Endothelial cell of umbilical vein (primary cell): ENCODE measurements around the gene FUT8. TPM values are rescaled to one million over a fixed set of nuclear protein-coding genes. Genes with fewer than 3 reads are reported as not detected.

ENCODE experiments used
- BruUV-seq: library from RNA; stranded (reverse); fragments of 400-500 nt; replicated peaks from 2 replicates; lab custom pipeline; 2021; lab: Mats Ljungman, UMichigan
- CTCF ChIA-PET: fragments of 300-600, 350-600 bp; sonication (Branson Sonifier 250); formaldehyde crosslinking; loops from one replicate; lab custom pipeline; 2021; ENCODE audit warnings: antibody characterized with exemption, inconsistent platforms; lab: Charles Lee
- POLR2A ChIA-PET: fragments of 300-600, 350-600 bp; sonication (Branson Sonifier 250); formaldehyde crosslinking; loops from one replicate; lab custom pipeline; 2021; ENCODE audit warnings: antibody characterized with exemption, inconsistent platforms; lab: Charles Lee
- DNase-seq: peaks from one replicate; pipeline ENCODE4 v3.0.0-alpha.2; 2011; ENCODE audit warnings: low read depth, low spot score
- FAIRE-seq: peaks from 2 replicates; lab custom pipeline; 2011; peaks lifted over from hg19 to GRCh38; lab: Jason Lieb, UNC
- H2AFZ ChIP-seq: 2 replicates; pipeline ENCODE4 v1.6.0; 2012; ENCODE audit warnings: low read depth, low read length, control low read depth, inconsistent platforms
- H3K27ac ChIP-seq: 2 replicates; pipeline ENCODE4 v1.5.1; 2011; ENCODE audit warnings: low read depth, mild to moderate bottlenecking, control low read depth, low read length, moderate library complexity; ENCODE audit not compliant: insufficient read depth
- H3K27me3 ChIP-seq, 2 experiments: 2 replicates each; pipeline versions ENCODE4 v1.6.0 to v1.6.1; 2011; ENCODE audit warnings: low read length in 2 of 2, mixed read lengths in 1 of 2; ENCODE audit not compliant: control insufficient read depth in 2 of 2, insufficient read depth in 2 of 2
- H3K36me3 ChIP-seq, 2 experiments: 2 replicates in 1 of 2; 3 replicates in 1 of 2; pipeline ENCODE4 v1.5.1; 2011; ENCODE audit warnings: low read length in 2 of 2, mild to moderate bottlenecking in 1 of 2, moderate library complexity in 1 of 2; ENCODE audit not compliant: control insufficient read depth in 2 of 2, insufficient read depth in 2 of 2; ENCODE audit errors: extremely low read depth in 1 of 2
- H3K4me1 ChIP-seq: 3 replicates; pipeline ENCODE4 v1.5.1; 2011; ENCODE audit warnings: mild to moderate bottlenecking, low read length; ENCODE audit not compliant: control insufficient read depth, insufficient read depth; ENCODE audit errors: extremely low read depth
- H3K4me2 ChIP-seq: 2 replicates; pipeline ENCODE4 v1.6.1; 2011; ENCODE audit warnings: low read length, control low read depth, mixed read lengths; ENCODE audit not compliant: insufficient read depth
- H3K4me3 ChIP-seq, 3 experiments: fragments of 200-600 bp in 1 of 3; sonication (generic), shearing (Covaris generic) in 1 of 3; replicated peaks in 1 of 3; 2 replicates each; pipeline ENCODE4 v1.5.1; 2011 to 2016; ENCODE audit warnings: control low read depth in 3 of 3, low read length in 3 of 3, mild to moderate bottlenecking in 2 of 3, inconsistent platforms in 1 of 3, low read depth in 1 of 3, moderate library complexity in 1 of 3; ENCODE audit not compliant: insufficient read depth in 1 of 3
- H3K79me2 ChIP-seq: 2 replicates; pipeline ENCODE4 v1.6.0; 2012; ENCODE audit warnings: low read length, inconsistent platforms; ENCODE audit not compliant: control insufficient read depth, insufficient read depth
- H3K9ac ChIP-seq: replicated peaks from 2 replicates; pipeline ENCODE3; 2011; ENCODE audit warnings: low read length, control low read depth; ENCODE audit not compliant: insufficient read depth; ENCODE audit errors: extremely low read depth
- H3K9me1 ChIP-seq: replicated peaks from 3 replicates; pipeline ENCODE4 v1.6.0; 2011; ENCODE audit warnings: mild to moderate bottlenecking, low read length; ENCODE audit not compliant: control insufficient read depth, insufficient read depth; ENCODE audit errors: extremely low read depth
- H3K9me3 ChIP-seq: replicated peaks from 2 replicates; pipeline ENCODE4 v1.5.1; 2012; ENCODE audit warnings: low read length, inconsistent platforms; ENCODE audit not compliant: control insufficient read depth, insufficient read depth
- H4K20me1 ChIP-seq: replicated peaks from 2 replicates; pipeline ENCODE3; 2011; ENCODE audit warnings: mild to moderate bottlenecking, low read length; ENCODE audit not compliant: control insufficient read depth, insufficient read depth; ENCODE audit errors: extremely low read depth
- CTCF ChIP-seq, 2 donors: IDR thresholded peaks; 1 replicate in 1 of 2; 2 replicates in 1 of 2; pipeline ENCODE4 v1.5.1; 2011; ENCODE audit warnings: low read length in 2 of 2, mild to moderate bottlenecking in 2 of 2, moderate library complexity in 2 of 2, control low read depth in 1 of 2, inconsistent platforms in 1 of 2, low read depth in 1 of 2; ENCODE audit not compliant: insufficient read depth in 1 of 2; ENCODE audit errors: extremely low read depth in 1 of 2
- EZH2 ChIP-seq: IDR thresholded peaks from 2 replicates; pipeline ENCODE4 v1.6.1; 2012; ENCODE audit warnings: borderline replicate concordance, low read depth, mild to moderate bottlenecking, moderate library complexity, low read length, inconsistent platforms; ENCODE audit not compliant: severe bottlenecking
- FOS ChIP-seq: IDR thresholded peaks from 2 replicates; pipeline ENCODE4 v1.6.1; 2011; ENCODE audit warnings: mild to moderate bottlenecking, low read length, moderate library complexity, borderline replicate concordance; ENCODE audit not compliant: insufficient read depth
- GATA2 ChIP-seq: IDR thresholded peaks from 2 replicates; pipeline ENCODE4 v1.7.0; 2011; ENCODE audit warnings: low read depth, mild to moderate bottlenecking, moderate library complexity, mixed read lengths, low read length; ENCODE audit not compliant: insufficient read length, insufficient read depth
- JUN ChIP-seq: IDR thresholded peaks from 2 replicates; pipeline ENCODE4 v1.6.1; 2011; ENCODE audit warnings: borderline replicate concordance, low read depth; ENCODE audit not compliant: insufficient read length, insufficient read depth
- MAX ChIP-seq: IDR thresholded peaks from 2 replicates; pipeline ENCODE4 v1.6.1; 2011; ENCODE audit not compliant: insufficient read depth, insufficient read length
- MYC ChIP-seq: IDR thresholded peaks from one replicate; pipeline ENCODE4 v1.6.1; 2011; ENCODE audit warnings: mild to moderate bottlenecking, low read depth, low read length
- POLR2A ChIP-seq: IDR thresholded peaks from 2 replicates; pipeline ENCODE4 v1.6.1; 2012; ENCODE audit warnings: low read depth, mild to moderate bottlenecking, control low read depth, low read length
- POLR2AphosphoS5 ChIP-seq: IDR thresholded peaks from 2 replicates; pipeline ENCODE4 v1.6.1; 2012; ENCODE audit warnings: low read depth, mild to moderate bottlenecking, control low read depth, low read length, moderate library complexity; ENCODE audit not compliant: insufficient read depth
- dilution Hi-C: fragments of 300-500 bp; cut with MboI; formaldehyde crosslinking; loops from one replicate; pipeline ENCODE4 v1.15.0; 2019; ENCODE audit warnings: low sequenced_read_pairs; ENCODE audit not compliant: extremely low pct_ligation_motif_present
- intact Hi-C: fragments of 100-400 bp; cut with micrococcal nuclease; formaldehyde crosslinking; loops from one replicate; pipeline ENCODE4 v1.10.0; 2022
- polyA plus RNA-seq, 4 experiments: library from polyadenylated mRNA; depleted of rRNA in 3 of 4; stranded (reverse) in 3 of 4; unstranded in 1 of 4; fragments of >200 nt; gene quantifications; 2 replicates each; pipeline versions ENCODE4 v1.2.1 to v1.2.3, GENCODE V29; 2011 to 2012; ENCODE audit warnings: missing spikeins in 1 of 4
- total RNA-seq: library from RNA; stranded (reverse); gene quantifications from 2 replicates; pipeline ENCODE4 v1.2.3, GENCODE V29; 2021

FUT8 gene
- total and polyA plus RNA-seq, 2 donors (not counting 3 experiments of a cell fraction or from before 2014, with no cell fraction given), result 16.7 to 38.8 TPM

- no TSS peak for BruUV-seq
- dilution Hi-C loops (no loop called here), intact Hi-C loops (no loop called here)
- DNase-seq, result no peak
- Histone ChIP-seq H3K27ac (no peak overlapping the region), H3K9ac (no peak overlapping the region), H3K4me1 (peaks cover 7% of the 10 kb centered on the region), H4K20me1 (no peaks in the 10 kb centered on the region), H3K4me3 (no peak overlapping the region), H3K4me2 (no peak overlapping the region), H2AFZ (no peak overlapping the region), H3K9me1 (no peaks in the 10 kb centered on the region), H3K9me3 (no peaks in the 10 kb centered on the region), H3K79me2 (peaks cover 24% of the 10 kb centered on the region), H3K27me3 (no peaks in the 10 kb centered on the region), H3K36me3 (no peaks in the 10 kb centered on the region)
- ChIA-PET CTCF (interaction anchor here (2.7 kb wide), 1 partner anchor 14 kb away, joined by 7 read pairs; no protein-coding TSS in a partner anchor), POLR2A (no interaction called here)
- no peak for TF ChIP-seq POLR2AphosphoS5
- no peak for TF ChIP-seq JUN
- no peak for TF ChIP-seq POLR2A
- TF ChIP-seq MYC, result no peak
- TF ChIP-seq FOS, result no peak
- TF ChIP-seq EZH2, result no peak
- no peak for TF ChIP-seq MAX
- no peak for TF ChIP-seq GATA2
- no peak for TF ChIP-seq CTCF (IDR thresholded peaks at IDR 0.05; ENCODE audit: extremely low read depth in 1 of 2, insufficient read depth in 1 of 2, low read depth in 1 of 2, low read length in 2 of 2)
- FAIRE-seq, result no peak
Observed at GRCh38 chr14:65482757-65483438, 70.4 kb downstream of the FUT8 start.
